GM19467 (cell line): Measurements from ENCODE around the gene INO80D.
"Not testable (repeated sequence)": the region's sequence is repeated elsewhere in the genome, so short reads cannot be mapped to it uniquely, and the experiment has no call there.

Experiments
- ATAC-seq: cut with Tn5 transposase; IDR thresholded peaks from one replicate; pipeline ENCODE4 v1.9.1; 2021; ENCODE audit warnings: mild to moderate bottlenecking, moderate library complexity; ENCODE audit not compliant: unreplicated experiment

The INO80D gene

GRCh38 chr2:206085742-206086445 lies at the start of gene INO80D:
INO80D (minus strand) TSS chr2:206086174; CDS start chr2:206063016, 23,158 bp downstream.
- ATAC-seq = peak; percentile 83

GRCh38 chr2:206127656-206128055 lies 41.7 kb upstream of the INO80D start:
- no peak for ATAC-seq

GRCh38 chr2:206125901-206126300 lies 39.9 kb upstream of the INO80D start:
- ATAC-seq = no peak

GRCh38 chr2:206122569-206122968 lies 36.6 kb upstream of the INO80D start:
- ATAC-seq = not testable (repeated sequence)

- ATAC-seq = no peak
Observed at GRCh38 chr2:206116278-206116677, 30.3 kb upstream of the INO80D start.

- ATAC-seq = no peak
Observed at GRCh38 chr2:206115026-206115578, 29.1 kb upstream of the INO80D start.

- no peak for ATAC-seq
Observed at GRCh38 chr2:206112846-206113547, 27.0 kb upstream of the INO80D start.

- no peak for ATAC-seq
Observed at GRCh38 chr2:206112108-206112507, 26.1 kb upstream of the INO80D start.

- no peak for ATAC-seq
Observed at GRCh38 chr2:206108713-206109112, 22.7 kb upstream of the INO80D start.

GRCh38 chr2:206105541-206105940 lies 19.6 kb upstream of the INO80D start:
- ATAC-seq = no peak

GRCh38 chr2:206105038-206105437 lies 19.1 kb upstream of the INO80D start:
- no peak for ATAC-seq

GRCh38 chr2:206098872-206099271 lies 12.9 kb upstream of the INO80D start:
- ATAC-seq = not testable (repeated sequence)

GRCh38 chr2:206098471-206098870 lies 12.5 kb upstream of the INO80D start:
- ATAC-seq = no peak

GRCh38 chr2:206096876-206097275 lies 10.9 kb upstream of the INO80D start:
- no peak for ATAC-seq

- ATAC-seq = no peak
Observed at GRCh38 chr2:206095536-206096332, 9.8 kb upstream of the INO80D start.

GRCh38 chr2:206092297-206092696 lies 6.3 kb upstream of the INO80D start:
- no peak for ATAC-seq

GRCh38 chr2:206088248-206088647 lies 2.3 kb upstream of the INO80D start:
- no peak for ATAC-seq

GRCh38 chr2:206086716-206087350 lies 859 bp upstream of the INO80D start:
- no peak for ATAC-seq

- ATAC-seq = peak; percentile 32
Observed at GRCh38 chr2:206084870-206085741, 868 bp downstream of the INO80D start.

- ATAC-seq = no peak
Observed at GRCh38 chr2:206084439-206084869, 1.5 kb downstream of the INO80D start.
